ENCODE measurements around the gene ZNF423.

GRCh38 chr16:49559242-49559641 lies 296.7 kb downstream of the ZNF423 start:
- no peak for TF ChIP-seq CTCF (IDR thresholded peaks at IDR 0.05)
- no peak for TF ChIP-seq REST (IDR thresholded peaks at IDR 0.05; ENCODE audit: insufficient read depth in 1 of 2, low read depth in 2 of 2, low read length in 1 of 2)
- TF ChIP-seq TCF7L2 (IDR thresholded peaks at IDR 0.05; ENCODE audit: low read depth, low read length): no peak
- TF ChIP-seq POLR2AphosphoS5 (IDR thresholded peaks at IDR 0.05; ENCODE audit: low read depth, low read length): no peak
